Measurements from ENCODE around the gene CREBZF. TPM values are rescaled to one million over a fixed set of nuclear protein-coding genes. Genes with fewer than 3 reads are reported as not detected.
"Not testable (repeated sequence)": the region's sequence is repeated elsewhere in the genome, so short reads cannot be mapped to it uniquely, and the experiment has no call there.

CREBZF gene
- total RNA-seq, 5 donors from 2014 or later (not counting 1 experiment from before 2014, with no cell fraction given): 58.8 to 93.6 (median 86.5) TPM

DNA sequence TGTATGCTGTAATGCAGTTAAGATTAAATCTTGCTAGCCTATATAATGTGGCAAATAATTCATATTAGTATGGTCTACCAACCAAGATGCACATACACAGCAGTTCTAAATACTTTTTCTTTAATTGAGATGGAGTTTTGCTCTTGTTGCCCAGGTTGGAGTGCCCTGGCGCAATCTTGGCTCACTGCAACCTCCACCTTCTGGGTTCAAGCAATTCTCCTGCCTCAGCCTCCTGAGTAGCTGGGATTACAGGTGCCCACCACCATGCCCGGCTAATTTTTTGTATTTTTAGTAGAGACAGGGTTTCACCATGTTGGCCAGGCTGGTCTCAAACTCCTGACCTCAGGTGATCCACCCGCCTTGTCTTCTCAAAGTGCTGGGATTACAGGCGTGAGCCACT, 10.6 kb downstream of the CREBZF start:
- H3K27me3 Mint-ChIP-seq; H3K9me3 ChIP-seq; H3K27ac ChIP-seq (ENCODE audit: low read length); H3K4me3 ChIP-seq (ENCODE audit: control insufficient read depth in 1 of 2, extremely low read depth in 1 of 2, low read length in 1 of 2); DNase-seq; ATAC-seq (replicated peaks in 1 of 4); H3K4me1 ChIP-seq (ENCODE audit: control insufficient read depth in 1 of 2, extremely low read depth in 1 of 2, insufficient read depth in 2 of 2, low read length in 2 of 2); H3K4me3 Mint-ChIP-seq; H3K27ac Mint-ChIP-seq; CTCF ChIA-PET; H3K9me3 Mint-ChIP-seq; H3K27me3 ChIP-seq (replicated peaks in 1 of 2; ENCODE audit: control insufficient read depth in 2 of 2, extremely low read depth in 1 of 2, insufficient read depth in 2 of 2, low read length in 1 of 2): not testable (repeated sequence)
- peaks cover 4 to 44% of the 10 kb centered on the region in 2 donors for H3K36me3 ChIP-seq (ENCODE audit: control insufficient read depth in 2 of 2, extremely low read depth in 1 of 2, insufficient read depth in 1 of 2, low read length in 1 of 2)
- peaks cover 29% of the 10 kb centered on the region for H3K36me3 Mint-ChIP-seq
- no CpG with 5 or more reads among the region's 4 CpGs for WGBS (ENCODE audit: insufficient coverage)
- H3K4me1 Mint-ChIP-seq: peaks cover 40 to 51% (median 47%) of the 10 kb centered on the region in 3 donors
- POLR2A ChIA-PET: interaction anchor here in 1 of 2 donors (1.0 kb wide), 1 partner anchor 9 kb away, joined by 3 read pairs; no protein-coding TSS in a partner anchor

DNA sequence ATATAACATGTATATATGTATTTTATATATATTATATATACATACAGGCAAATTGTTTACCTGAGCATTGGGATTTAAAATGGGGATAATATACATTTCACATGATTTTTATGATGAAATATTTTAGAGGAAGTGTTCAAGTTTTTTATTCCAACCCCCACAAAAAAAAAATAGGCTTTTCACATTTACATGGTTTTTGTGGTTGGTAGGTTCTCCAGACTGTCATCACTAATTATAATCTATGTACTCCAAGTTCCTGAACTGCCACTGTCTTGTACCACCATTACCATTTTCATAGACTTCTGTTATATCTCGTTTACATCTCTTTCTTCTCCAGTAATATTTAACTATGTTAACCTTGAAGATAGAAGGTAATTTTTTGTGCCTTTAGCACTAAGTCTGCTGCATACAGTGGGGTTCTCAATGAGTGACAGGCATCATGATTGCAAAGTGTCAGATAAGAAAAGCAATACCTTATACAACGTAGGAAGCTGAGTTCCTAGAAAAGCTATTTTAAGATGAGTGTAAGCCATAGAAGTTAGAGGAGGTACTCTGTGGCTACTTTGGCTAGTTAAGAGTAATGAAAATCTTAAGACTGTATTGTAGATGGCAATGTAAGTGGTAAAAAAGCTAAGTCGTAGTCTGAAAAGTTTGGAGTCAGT, 12.0 kb downstream of the CREBZF start:
- POLR2A ChIA-PET: interaction anchor here in 1 of 2 donors (1.0 kb wide), 1 partner anchor 11 kb away, joined by 3 read pairs; no protein-coding TSS in a partner anchor
- CTCF ChIA-PET: interaction anchor here in 1 of 2 donors (1.3 kb wide), 1 partner anchor 15 kb away, joined by 3 read pairs; no protein-coding TSS in a partner anchor
- peaks cover 4 to 37% of the 10 kb centered on the region in 2 donors for H3K36me3 ChIP-seq (ENCODE audit: control insufficient read depth in 2 of 2, extremely low read depth in 1 of 2, insufficient read depth in 1 of 2, low read length in 1 of 2)
- WGBS (ENCODE audit: insufficient coverage): no CpG with 5 or more reads among the region's 3 CpGs
- H3K27ac ChIP-seq (ENCODE audit: low read length): no peak overlapping the region
- H3K4me1 ChIP-seq (ENCODE audit: control insufficient read depth in 1 of 2, extremely low read depth in 1 of 2, insufficient read depth in 2 of 2, low read length in 2 of 2): peaks cover 7 to 9% of the 10 kb centered on the region in 2 experiments
- H3K9me3 Mint-ChIP-seq: no peaks in the 10 kb centered on the region
- no peaks in the 10 kb centered on the region for H3K27me3 ChIP-seq (replicated peaks in 1 of 2; ENCODE audit: control insufficient read depth in 2 of 2, extremely low read depth in 1 of 2, insufficient read depth in 2 of 2, low read length in 1 of 2)
- no peaks in the 10 kb centered on the region for H3K9me3 ChIP-seq
- H3K27ac Mint-ChIP-seq: peak overlapping the region in 1 of 2 donors; percentile 52
- DNase-seq: no peak
- no peak overlapping the region for H3K4me3 Mint-ChIP-seq
- H3K4me3 ChIP-seq (ENCODE audit: control insufficient read depth in 1 of 2, extremely low read depth in 1 of 2, low read length in 1 of 2): no peak overlapping the region
- no peak for ATAC-seq (replicated peaks in 1 of 4)
- peaks cover 45 to 51% (median 48%) of the 10 kb centered on the region in 3 donors for H3K4me1 Mint-ChIP-seq
- H3K27me3 Mint-ChIP-seq: no peaks in the 10 kb centered on the region
- H3K36me3 Mint-ChIP-seq: peaks cover 23% of the 10 kb centered on the region

- no peak overlapping the region for H3K4me3 Mint-ChIP-seq
These were observed 13.8 kb downstream of the CREBZF start for GRCh38 chr11:85651118-85651517.

DNA sequence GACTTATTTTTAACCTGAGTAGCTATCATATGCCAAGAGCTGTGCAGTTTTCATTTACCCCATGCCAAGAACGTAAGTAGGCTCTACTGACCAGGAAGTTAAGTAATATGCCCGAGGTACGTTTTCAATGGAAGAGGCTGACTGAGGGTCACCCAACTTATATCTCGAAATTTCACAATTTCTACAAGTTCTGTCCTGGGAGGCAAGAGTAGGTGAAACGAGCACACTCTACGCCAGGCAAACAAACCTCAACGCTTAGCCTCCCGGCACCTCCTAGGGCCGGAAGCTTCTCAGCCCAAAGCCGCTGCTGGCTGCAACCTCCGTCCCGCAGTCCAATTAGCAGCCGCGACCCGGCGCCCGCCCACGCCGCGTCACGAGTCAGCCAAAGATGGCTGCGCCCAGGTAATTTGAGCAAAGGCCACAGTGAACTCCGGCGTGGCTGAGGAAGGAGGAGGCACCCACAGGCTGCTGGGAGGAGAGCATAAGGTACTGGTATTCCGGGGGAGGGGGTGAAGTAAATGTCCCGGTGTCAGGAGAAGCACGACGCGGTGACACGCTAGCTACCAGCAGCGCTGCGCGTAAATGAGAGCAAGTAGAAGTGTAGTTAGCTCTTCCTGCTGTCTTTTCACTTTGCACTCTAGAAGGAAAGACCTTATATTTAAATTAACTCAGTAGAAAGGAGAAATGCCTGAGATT, 17.2 kb downstream of the CREBZF start, which contains the start of gene TMEM126A:
TMEM126A (plus strand) TSS at position 364 of the 696 bp plus-strand sequence. CDS start 2,289 bp downstream, outside the sequence.
- H3K4me3 Mint-ChIP-seq: peak within 1 kb of the TSS; percentile 87 to 97 (median 96)
- H3K9me3 ChIP-seq: no peaks in the 10 kb centered on the region
- CTCF ChIA-PET: interaction anchor here (0.6 to 2.0 kb wide), 10 partner anchors 10 to 512 kb away, joined by 3 to 21 read pairs (median 4); partner anchors contain the start of genes CREBZF (in 1 of the 2), DLG2 (in 1 of the 2) and TMEM126B (in 1 of the 2)
- no peaks in the 10 kb centered on the region for H3K9me3 Mint-ChIP-seq
- H3K27ac Mint-ChIP-seq: peak within 1 kb of the TSS; percentile 92 to 98
- POLR2A ChIA-PET: interaction anchor here (0.6 to 3.6 kb wide), 20 partner anchors 9 to 619 kb away, joined by 3 to 36 read pairs (median 4); partner anchors contain the start of genes TMEM126B (in 2 of the 2), CREBZF (in 1 of the 2), DLG2 (in 1 of the 2) and PICALM (in 1 of the 2)
- H3K36me3 Mint-ChIP-seq: peaks cover 7% of the 10 kb centered on the region
- under 1% methylated on average over 21 of the region's 33 CpGs for WGBS (ENCODE audit: insufficient coverage)
- peaks cover 2 to 4% of the 10 kb centered on the region in 2 experiments for H3K27me3 ChIP-seq (replicated peaks in 1 of 2; ENCODE audit: control insufficient read depth in 2 of 2, extremely low read depth in 1 of 2, insufficient read depth in 2 of 2, low read length in 1 of 2)
- peaks cover 4 to 10% of the 10 kb centered on the region in 2 donors for H3K36me3 ChIP-seq (ENCODE audit: control insufficient read depth in 2 of 2, extremely low read depth in 1 of 2, insufficient read depth in 1 of 2, low read length in 1 of 2)
- H3K27ac ChIP-seq (ENCODE audit: low read length): peak within 1 kb of the TSS; percentile 66
- peaks cover 15 to 17% of the 10 kb centered on the region in 2 experiments for H3K4me1 ChIP-seq (ENCODE audit: control insufficient read depth in 1 of 2, extremely low read depth in 1 of 2, insufficient read depth in 2 of 2, low read length in 2 of 2)
- ATAC-seq (replicated peaks in 1 of 4): peak; percentile 99 to 100 (median 100)
- H3K4me3 ChIP-seq (ENCODE audit: control insufficient read depth in 1 of 2, extremely low read depth in 1 of 2, low read length in 1 of 2): peak within 1 kb of the TSS; percentile 70 to 91
- H3K27me3 Mint-ChIP-seq: peaks cover 8 to 19% of the 10 kb centered on the region in 2 donors
- peaks cover 36 to 40% (median 37%) of the 10 kb centered on the region in 3 donors for H3K4me1 Mint-ChIP-seq
- DNase-seq: peak; percentile 77 to 94 (median 88)

More at GRCh38 chr11:85651118-85651517, 13.8 kb downstream of the CREBZF start:
- ATAC-seq (replicated peaks in 1 of 4) (no peak), DNase-seq (no peak)
- Mint-ChIP-seq H3K36me3 (peaks cover 14% of the 10 kb centered on the region), H3K27me3 (no peaks in the 10 kb centered on the region), H3K9me3 (no peaks in the 10 kb centered on the region), H3K27ac (peak overlapping the region in 1 of 2 donors; percentile 36), H3K4me1 (peaks cover 42 to 51% (median 46%) of the 10 kb centered on the region in 3 donors)
- 88% methylated on average over 1 of the region's 1 CpG for WGBS (ENCODE audit: insufficient coverage)
- H3K27ac ChIP-seq (ENCODE audit: low read length): no peak overlapping the region
- CTCF ChIA-PET: interaction anchor here in 1 of 2 donors (0.6 kb wide), 1 partner anchor 14 kb away, joined by 7 read pairs; no protein-coding TSS in a partner anchor
- POLR2A ChIA-PET: interaction anchor here (0.5 to 0.7 kb wide), 2 partner anchors 18 to 204 kb away, joined by 4 to 5 read pairs; partner anchors contain the start of gene CCDC83 (in 1 of the 2)
- no peaks in the 10 kb centered on the region for H3K27me3 ChIP-seq (replicated peaks in 1 of 2; ENCODE audit: control insufficient read depth in 2 of 2, extremely low read depth in 1 of 2, insufficient read depth in 2 of 2, low read length in 1 of 2)
- no peaks in the 10 kb centered on the region for H3K9me3 ChIP-seq
- H3K4me3 ChIP-seq (ENCODE audit: control insufficient read depth in 1 of 2, extremely low read depth in 1 of 2, low read length in 1 of 2): no peak overlapping the region
- H3K4me1 ChIP-seq (ENCODE audit: control insufficient read depth in 1 of 2, extremely low read depth in 1 of 2, insufficient read depth in 2 of 2, low read length in 2 of 2): peaks cover 15 to 17% of the 10 kb centered on the region in 2 experiments
- H3K36me3 ChIP-seq (ENCODE audit: control insufficient read depth in 2 of 2, extremely low read depth in 1 of 2, insufficient read depth in 1 of 2, low read length in 1 of 2): peaks cover 4 to 25% of the 10 kb centered on the region in 2 donors

- ATAC-seq (replicated peaks in 1 of 4) (peak in 1 of 4 experiments; percentile 9), DNase-seq (no peak)
- Histone ChIP-seq H3K36me3 (ENCODE audit: control insufficient read depth in 2 of 2, extremely low read depth in 1 of 2, insufficient read depth in 1 of 2, low read length in 1 of 2) (peaks cover 4 to 10% of the 10 kb centered on the region in 2 donors), H3K9me3 (no peaks in the 10 kb centered on the region), H3K27me3 (replicated peaks in 1 of 2; ENCODE audit: control insufficient read depth in 2 of 2, extremely low read depth in 1 of 2, insufficient read depth in 2 of 2, low read length in 1 of 2) (peaks cover 2 to 4% of the 10 kb centered on the region in 2 experiments), H3K4me1 (ENCODE audit: control insufficient read depth in 1 of 2, extremely low read depth in 1 of 2, insufficient read depth in 2 of 2, low read length in 2 of 2) (peaks cover 15 to 17% of the 10 kb centered on the region in 2 experiments), H3K4me3 (ENCODE audit: control insufficient read depth in 1 of 2, extremely low read depth in 1 of 2, low read length in 1 of 2) (peak overlapping the region; percentile 70 to 91), H3K27ac (ENCODE audit: low read length) (peak overlapping the region; percentile 66)
- H3K27me3 Mint-ChIP-seq: peaks cover 11 to 23% of the 10 kb centered on the region in 2 donors
- H3K27ac Mint-ChIP-seq: peak overlapping the region; percentile 92 to 98
- CTCF ChIA-PET: interaction anchor here (0.9 to 2.0 kb wide), 9 partner anchors 10 to 512 kb away, joined by 3 to 21 read pairs (median 4); partner anchors contain the start of genes CREBZF (in 1 of the 2), DLG2 (in 1 of the 2) and TMEM126B (in 1 of the 2)
- whole genome bisulfite sequencing (ENCODE audit: insufficient coverage): no CpG with 5 or more reads among the region's 2 CpGs
- H3K9me3 Mint-ChIP-seq: no peaks in the 10 kb centered on the region
- peak overlapping the region; percentile 87 to 97 (median 96) for H3K4me3 Mint-ChIP-seq
- H3K4me1 Mint-ChIP-seq: peaks cover 32 to 36% (median 33%) of the 10 kb centered on the region in 3 donors
- H3K36me3 Mint-ChIP-seq: peaks cover 4% of the 10 kb centered on the region
- POLR2A ChIA-PET: interaction anchor here (0.6 to 3.6 kb wide), 13 partner anchors 9 to 422 kb away, joined by 3 to 36 read pairs (median 6); partner anchors contain the start of genes TMEM126B (in 2 of the 2), CREBZF (in 1 of the 2), DLG2 (in 1 of the 2) and PICALM (in 1 of the 2)
These were observed 17.9 kb downstream of the CREBZF start for GRCh38 chr11:85647078-85647477.
